Measurements from ENCODE around the gene HNRNPA0. TPM values are rescaled to one million over a fixed set of nuclear protein-coding genes. Genes with fewer than 3 reads are reported as not detected.

Gene HNRNPA0
- polyA plus RNA-seq, 1 donor = 67.9 TPM

DNA sequence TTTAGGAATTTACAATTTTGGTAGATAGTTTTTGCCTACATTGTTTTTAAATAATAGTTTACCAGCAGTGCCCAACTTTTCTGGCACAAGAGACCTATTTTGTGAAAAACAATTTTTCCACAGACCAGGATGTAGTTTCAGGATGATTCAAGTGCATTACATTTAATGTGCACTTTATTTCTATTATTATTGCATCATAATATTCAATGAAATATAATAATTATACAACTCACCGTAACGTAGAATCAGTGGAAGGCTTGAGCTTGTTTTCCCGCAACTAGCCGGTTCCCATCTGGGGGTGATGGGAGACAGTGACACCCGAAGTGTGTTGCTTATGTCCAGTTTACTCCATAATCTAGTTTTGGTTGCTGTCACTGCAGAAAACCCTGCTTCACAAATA, 3.5 kb upstream of the HNRNPA0 start:
- no peak for DNase-seq

DNA sequence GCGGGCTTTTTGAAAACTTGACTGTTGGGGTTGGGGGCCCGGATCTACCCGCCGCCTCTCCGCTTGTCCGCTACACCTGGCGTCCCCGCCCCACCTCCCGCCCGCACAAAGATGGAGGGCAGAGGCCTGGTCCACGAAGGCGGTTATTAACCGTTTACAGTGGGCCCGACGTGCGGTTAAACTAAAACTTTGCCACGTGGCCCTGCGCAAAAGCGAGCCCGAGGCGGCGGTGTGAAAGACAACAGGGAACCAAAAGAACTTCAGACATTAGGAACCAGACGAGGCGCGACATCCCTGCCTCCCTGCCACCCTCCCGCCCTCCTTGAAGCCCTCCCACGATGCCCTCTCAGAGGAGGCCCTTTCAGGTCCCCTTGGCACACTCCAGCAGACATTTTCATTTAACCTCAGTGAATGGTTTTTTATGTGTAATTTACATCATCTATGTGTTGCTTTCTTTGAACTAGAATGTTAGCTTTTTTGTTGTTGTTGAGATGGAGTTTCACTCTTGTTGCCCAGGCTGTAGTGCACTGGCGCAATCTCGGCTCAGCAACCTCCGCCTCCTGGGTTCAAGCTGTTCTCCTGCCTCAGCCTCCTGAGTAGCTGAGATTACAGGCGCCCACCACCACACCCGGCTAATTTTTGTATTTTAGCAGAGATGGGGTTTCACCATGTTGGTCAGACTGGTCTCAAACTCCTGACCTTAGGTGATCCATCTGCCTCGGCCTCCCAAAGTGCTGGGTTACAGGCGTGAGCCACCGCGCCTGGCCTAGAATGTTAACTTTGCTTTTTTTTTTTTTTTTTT, 999 bp upstream of the HNRNPA0 start:
- no peak for DNase-seq

DNA sequence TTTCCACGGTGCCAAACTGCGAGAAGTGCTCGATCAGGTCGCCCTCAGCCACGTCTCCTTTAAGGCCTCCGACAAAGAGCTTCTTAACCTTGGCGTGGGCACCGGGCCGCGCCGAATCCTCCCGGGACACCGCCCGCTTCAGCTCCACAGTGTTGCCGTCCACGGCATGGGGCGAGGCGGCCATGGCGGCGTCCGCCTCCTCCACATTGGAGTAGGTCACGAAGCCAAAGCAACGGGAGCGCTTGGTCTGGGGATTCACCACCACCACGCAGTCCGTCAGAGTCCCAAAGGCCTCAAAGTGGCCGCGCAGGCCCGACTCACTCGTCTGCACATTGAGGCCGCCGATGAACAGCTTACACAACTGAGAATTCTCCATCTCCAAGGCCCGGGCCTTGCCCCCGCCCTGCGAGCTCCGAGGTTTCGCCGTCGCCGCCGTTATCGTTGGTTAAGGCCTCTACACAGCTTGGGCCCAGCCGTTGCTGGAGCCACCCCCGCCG, 424 bp downstream of the HNRNPA0 start:
- no peak for DNase-seq

- DNase-seq = no peak
Measured at GRCh38 chr5:137752905-137753690, 1.1 kb downstream of the HNRNPA0 start.

DNA sequence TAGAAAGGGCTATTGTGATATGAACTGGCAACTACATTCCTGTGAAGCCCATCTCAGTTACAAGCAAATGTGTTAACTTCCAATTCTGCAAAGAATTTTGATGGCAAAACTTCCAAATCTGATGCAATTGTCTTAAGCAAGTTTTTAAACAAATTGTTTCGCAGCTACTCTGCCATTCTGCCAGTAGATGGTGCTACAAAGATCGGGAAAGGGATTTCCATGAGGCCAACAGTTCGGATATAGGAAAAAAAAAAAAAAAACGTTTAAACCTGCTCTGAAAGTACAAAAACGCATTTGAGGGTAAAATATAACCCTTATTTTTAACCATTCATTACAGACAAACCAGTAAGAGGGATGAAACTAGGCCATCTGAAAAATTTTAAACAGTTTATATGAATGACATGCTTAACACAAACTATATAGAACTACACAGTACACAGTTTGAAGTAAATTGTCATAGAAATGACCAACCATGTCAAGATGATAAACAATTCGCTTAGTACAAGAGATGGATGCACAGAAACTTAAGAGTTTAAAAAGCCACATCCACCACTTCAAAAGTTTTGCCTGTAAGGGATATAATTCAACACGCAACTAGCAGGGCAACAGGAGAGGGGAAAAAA, 2.2 kb downstream of the HNRNPA0 start:
- DNase-seq = peak; percentile 74

DNA sequence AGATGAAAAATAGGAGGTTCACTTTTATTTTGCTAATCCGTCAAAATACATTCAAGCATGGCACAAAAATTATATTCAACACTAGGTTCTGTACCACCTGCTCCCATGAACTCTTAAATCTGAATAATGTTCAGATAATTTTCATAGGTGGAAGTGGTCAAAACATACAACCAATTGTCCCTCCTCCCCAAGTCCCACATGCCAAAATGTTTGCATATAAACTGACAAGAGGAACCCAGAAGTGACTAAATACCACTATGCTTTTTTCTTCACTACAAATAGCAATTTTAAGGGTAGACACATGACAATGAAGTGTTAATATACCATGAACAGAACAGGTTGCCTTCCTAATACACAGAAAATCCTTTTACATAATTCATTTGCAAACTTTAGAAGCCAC, 3.7 kb downstream of the HNRNPA0 start:
- no peak for DNase-seq

- DNase-seq = no peak
Measured at GRCh38 chr5:137747848-137748247, 6.3 kb downstream of the HNRNPA0 start.

DNA sequence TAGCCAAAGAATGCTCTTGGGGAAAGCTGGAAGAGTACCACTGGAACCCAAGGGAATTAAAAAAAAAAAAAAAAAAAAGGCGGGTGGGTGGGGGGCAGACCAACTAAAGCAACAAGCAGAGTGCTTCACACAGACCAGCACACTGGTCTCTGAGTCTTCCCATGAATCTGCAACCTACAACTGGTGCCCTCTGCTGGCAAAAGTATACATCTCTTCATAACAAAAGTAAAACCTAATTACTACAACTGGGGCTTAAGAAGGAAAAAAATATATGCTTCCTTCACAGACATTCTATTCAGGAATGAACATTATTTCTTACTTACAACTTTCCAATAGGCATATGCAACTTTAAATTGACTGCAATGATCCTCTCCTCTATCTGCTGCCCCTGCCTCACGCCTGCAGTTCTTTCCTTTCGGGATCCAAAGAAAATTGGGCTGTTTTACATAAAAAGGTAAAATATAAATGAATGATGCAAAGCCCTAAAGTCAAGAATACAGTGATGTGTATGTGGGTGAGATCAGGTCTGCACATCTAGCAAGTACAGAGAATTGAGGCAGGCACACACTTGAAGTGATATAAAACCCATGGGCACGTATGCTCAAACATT, 11.0 kb downstream of the HNRNPA0 start:
- peak; percentile 82 for DNase-seq

DNA sequence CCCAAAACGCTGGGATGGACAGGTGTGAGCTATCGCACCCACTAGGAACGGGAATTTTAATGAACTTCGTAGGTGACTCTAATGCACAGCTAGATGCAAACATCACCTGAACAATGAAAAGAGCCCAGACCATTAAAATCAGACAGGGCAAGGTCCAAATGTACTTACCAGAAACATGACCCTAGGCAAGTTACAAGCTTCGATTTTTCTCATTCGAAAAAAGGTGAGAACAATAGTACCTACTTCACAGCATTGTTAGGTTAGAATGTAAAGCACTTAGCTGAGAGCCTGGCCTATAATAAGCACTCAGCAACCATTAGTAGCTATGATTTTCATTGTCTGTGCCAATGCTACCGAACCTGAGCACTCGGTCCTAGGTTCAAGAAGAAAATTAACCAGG, 12.4 kb downstream of the HNRNPA0 start:
- no peak for DNase-seq

- DNase-seq = no peak
Measured at GRCh38 chr5:137739737-137740136, 14.4 kb downstream of the HNRNPA0 start.

GRCh38 chr5:137738947-137739346, 15.2 kb downstream of the HNRNPA0 start:
- DNase-seq = no peak

DNA sequence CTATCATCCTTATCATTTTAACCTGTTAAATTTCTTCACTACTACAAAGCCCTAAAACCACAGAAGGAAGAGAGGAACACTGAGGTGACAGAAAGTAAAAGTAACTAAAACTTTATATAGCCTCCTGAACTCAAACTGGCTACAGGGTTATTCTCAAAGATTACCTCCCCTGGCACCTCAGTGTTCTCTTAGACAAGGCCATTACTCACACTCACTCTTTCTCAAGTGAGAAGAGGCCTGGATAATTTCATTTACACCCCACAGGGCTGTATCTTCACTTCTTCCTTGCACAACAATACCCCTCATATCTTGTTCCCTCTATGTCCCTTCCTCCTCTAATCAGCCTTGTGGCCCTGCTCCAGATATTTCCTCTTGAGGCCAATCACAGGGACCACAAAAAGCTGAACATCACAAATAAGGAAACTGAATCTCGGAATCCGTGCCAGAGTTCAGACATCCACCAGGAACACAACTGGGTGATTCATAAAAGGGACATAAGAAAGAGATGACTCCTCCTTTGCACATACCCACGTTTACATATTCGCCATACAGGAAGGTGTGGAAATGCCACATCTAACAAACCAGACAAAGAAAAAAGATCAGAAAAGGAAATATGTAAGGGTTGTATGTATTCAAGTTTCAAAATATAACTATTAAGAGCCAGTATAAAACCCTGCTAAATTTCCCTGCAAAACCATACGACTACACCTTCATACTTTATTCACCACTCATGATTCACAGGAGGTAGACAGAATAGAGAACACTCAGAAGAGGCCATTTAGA, 16.6 kb downstream of the HNRNPA0 start:
- no peak for DNase-seq

- no peak for DNase-seq
Measured at GRCh38 chr5:137736496-137736895, 17.7 kb downstream of the HNRNPA0 start.

- DNase-seq = peak; percentile 61
Measured at GRCh38 chr5:137735555-137736284, 18.4 kb downstream of the HNRNPA0 start, which contains the start of gene KLHL3. KLHL3 (minus strand) TSS chr5:137736089; CDS start chr5:137735646, 443 bp downstream.

DNA sequence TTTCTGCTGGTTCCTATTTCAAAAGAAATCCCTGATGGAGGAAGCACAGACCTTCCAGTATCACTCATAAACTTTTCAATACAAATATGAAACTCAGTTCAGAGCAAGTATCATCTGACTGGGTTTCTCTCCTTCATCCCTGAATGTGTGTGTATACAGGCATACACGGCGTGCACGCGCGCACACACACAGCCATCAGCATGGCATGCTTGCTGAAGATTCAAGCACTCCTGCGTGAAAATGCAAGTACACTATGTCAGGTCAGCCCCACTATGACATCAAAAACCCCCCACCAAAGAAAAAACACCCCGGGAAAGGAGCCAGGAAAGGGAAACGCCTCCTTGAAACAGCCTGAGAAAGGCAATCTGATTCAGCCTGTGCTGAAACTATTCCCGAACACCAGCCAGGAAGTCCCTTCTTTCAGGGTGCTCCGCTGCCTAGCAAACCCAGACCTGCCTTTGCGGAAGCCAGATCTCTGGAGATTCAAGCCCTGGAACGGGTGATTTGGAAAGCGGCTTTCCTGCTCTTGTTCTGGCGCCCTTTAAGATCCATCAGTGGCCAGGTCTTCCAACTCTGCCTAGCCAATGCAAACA, 19.1 kb downstream of the HNRNPA0 start:
- DNase-seq = no peak

GRCh38 chr5:137734331-137734730, 19.8 kb downstream of the HNRNPA0 start:
- DNase-seq = no peak

DNA sequence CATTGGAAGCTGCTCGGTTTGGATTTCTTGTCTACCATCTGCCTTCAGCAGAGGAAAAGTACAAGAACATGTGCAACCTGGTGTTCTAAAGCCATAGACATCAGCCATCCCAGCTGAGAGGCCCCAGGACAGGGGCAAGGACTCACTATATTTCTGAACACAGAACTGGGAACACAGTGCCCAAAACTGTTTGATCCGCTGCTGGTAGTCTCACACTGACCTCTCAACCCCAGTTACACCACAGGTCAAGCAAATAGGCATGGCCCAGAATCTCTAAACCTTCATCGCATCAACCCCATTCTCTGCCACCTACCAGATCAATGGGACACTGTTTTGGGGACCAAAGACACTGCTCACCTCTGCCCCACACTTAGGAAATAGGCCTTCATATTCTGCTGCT, 20.2 kb downstream of the HNRNPA0 start:
- DNase-seq = no peak

DNA sequence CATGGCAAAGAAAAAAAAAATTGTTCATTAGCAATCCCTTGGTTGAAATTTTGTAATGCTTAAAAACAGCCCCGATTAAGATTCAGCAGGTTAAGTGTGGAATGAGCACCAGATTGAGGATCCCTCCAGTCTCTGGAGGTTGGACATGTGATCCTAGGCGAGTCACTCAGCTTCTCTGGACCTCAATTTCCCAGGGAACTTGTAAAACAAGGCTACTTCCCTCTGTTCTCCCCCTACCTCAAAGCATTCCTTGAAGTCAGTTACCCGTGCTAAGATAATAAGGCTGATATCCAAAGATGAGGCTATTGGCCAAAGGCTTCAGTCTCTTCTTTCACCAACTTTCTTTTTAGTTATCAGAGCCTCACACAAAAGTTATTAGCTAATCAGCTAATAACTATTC, 21.2 kb downstream of the HNRNPA0 start:
- DNase-seq = no peak

- no peak for DNase-seq
Measured at GRCh38 chr5:137731176-137731575, 23.0 kb downstream of the HNRNPA0 start.

- no peak for DNase-seq
Measured at GRCh38 chr5:137730336-137730735, 23.8 kb downstream of the HNRNPA0 start.
